ENCODE results near the gene THBS3. TPM values are rescaled to one million over a fixed set of nuclear protein-coding genes. Genes with fewer than 3 reads are reported as not detected.
A peak's percentile ranks its signal among the peaks of the same experiment; 100 is the strongest.

Gene THBS3
- total RNA-seq, 1 donor: 66.6 TPM

DNA sequence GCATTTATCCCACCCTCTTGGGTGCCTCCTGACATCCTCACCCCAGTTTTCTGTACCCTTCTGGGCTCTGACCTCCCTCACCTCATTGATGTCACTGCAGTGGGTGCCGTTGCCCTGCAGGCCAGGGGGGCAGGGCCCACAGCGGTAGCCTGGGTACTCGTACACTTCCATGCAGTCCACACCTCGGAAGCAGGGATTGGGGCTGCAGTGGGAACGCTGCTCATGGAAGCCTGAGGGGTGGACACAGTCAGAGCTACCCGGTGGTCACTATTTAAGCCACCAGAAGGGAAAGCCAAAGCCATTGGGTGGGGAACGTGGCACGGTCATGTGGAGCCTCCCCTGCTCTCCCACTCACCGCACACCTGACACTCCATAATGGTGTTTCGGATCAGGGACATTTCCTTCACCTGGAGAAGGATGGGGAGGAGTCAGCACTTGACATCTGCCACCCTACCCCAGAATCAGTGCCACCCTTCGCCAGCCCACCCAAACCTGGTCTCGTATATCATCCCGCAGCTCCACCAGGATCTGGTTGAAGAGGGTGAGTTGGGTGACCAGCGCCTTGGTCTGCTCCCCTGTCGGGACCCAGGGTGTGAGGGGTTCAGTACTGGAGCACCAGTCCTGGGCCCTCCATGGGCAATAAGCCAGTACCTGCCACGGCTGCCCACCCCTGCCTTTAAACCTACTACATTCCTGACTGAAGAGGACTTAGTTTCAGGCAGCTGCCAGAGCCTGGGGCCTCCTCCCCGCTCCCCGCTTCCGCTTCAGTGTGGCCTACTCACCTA, 4.8 kb downstream of the THBS3 start:
- peaks cover 22% of the 10 kb centered on the region for H3K36me3 ChIP-seq (ENCODE audit: insufficient read depth, low read length)
- no peak overlapping the region for H3K4me3 ChIP-seq (ENCODE audit: insufficient read depth, low read length)
- H3K79me2 ChIP-seq (ENCODE audit: insufficient read depth, low read length): peaks cover 5% of the 10 kb centered on the region
- H3K4me1 ChIP-seq (ENCODE audit: insufficient read depth, low read length): peaks cover 13% of the 10 kb centered on the region
- H3K27ac ChIP-seq (ENCODE audit: low read depth, low read length): no peak overlapping the region
- H2AFZ ChIP-seq (ENCODE audit: low read length): no peak overlapping the region
- TF ChIP-seq, protein P1, sequence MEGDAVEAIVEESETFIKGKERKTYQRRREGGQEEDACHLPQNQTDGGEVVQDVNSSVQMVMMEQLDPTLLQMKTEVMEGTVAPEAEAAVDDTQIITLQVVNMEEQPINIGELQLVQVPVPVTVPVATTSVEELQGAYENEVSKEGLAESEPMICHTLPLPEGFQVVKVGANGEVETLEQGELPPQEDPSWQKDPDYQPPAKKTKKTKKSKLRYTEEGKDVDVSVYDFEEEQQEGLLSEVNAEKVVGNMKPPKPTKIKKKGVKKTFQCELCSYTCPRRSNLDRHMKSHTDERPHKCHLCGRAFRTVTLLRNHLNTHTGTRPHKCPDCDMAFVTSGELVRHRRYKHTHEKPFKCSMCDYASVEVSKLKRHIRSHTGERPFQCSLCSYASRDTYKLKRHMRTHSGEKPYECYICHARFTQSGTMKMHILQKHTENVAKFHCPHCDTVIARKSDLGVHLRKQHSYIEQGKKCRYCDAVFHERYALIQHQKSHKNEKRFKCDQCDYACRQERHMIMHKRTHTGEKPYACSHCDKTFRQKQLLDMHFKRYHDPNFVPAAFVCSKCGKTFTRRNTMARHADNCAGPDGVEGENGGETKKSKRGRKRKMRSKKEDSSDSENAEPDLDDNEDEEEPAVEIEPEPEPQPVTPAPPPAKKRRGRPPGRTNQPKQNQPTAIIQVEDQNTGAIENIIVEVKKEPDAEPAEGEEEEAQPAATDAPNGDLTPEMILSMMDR (IDR thresholded peaks at IDR 0.05; ENCODE audit: extremely low read depth, low read depth, low read length): no peak
- H3K27me3 ChIP-seq (ENCODE audit: insufficient read depth, low read length): no peaks in the 10 kb centered on the region
- no peak overlapping the region for H3K4me2 ChIP-seq (ENCODE audit: insufficient read depth, low read length)
- peak; percentile 66 for DNase-seq (ENCODE audit: insufficient read length, low spot score, missing footprints)
- H4K20me1 ChIP-seq (ENCODE audit: insufficient read depth, low read length): no peaks in the 10 kb centered on the region
- no peaks in the 10 kb centered on the region for H3K9me3 ChIP-seq (ENCODE audit: low read depth, low read length)

DNA sequence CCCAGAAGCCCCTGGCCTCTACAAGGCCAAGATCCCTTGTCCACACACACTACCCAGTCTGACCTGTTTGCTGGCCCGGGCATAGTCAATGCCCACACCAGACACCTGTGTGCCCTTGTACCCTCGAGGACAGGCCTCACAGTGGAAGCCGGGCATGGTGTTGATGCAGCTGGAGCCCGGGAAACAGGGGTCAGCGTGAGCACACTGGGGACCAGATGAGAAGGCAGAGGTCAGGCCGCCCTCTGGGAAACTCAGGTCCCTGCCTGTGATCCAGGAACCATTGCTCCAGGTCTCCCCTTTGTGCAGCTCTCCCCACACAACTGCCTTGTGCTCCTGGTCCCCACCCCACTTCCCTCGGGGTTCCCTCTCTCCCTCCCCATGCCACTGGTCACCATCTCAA, 5.5 kb downstream of the THBS3 start:
- peak; percentile 52 for DNase-seq (ENCODE audit: insufficient read length, low spot score, missing footprints)
- no peaks in the 10 kb centered on the region for H3K27me3 ChIP-seq (ENCODE audit: insufficient read depth, low read length)
- no peak overlapping the region for H3K27ac ChIP-seq (ENCODE audit: low read depth, low read length)
- H2AFZ ChIP-seq (ENCODE audit: low read length): no peak overlapping the region
- H4K20me1 ChIP-seq (ENCODE audit: insufficient read depth, low read length): no peaks in the 10 kb centered on the region
- H3K4me3 ChIP-seq (ENCODE audit: insufficient read depth, low read length): no peak overlapping the region
- H3K4me2 ChIP-seq (ENCODE audit: insufficient read depth, low read length): no peak overlapping the region
- peaks cover 28% of the 10 kb centered on the region for H3K36me3 ChIP-seq (ENCODE audit: insufficient read depth, low read length)
- no peaks in the 10 kb centered on the region for H3K9me3 ChIP-seq (ENCODE audit: low read depth, low read length)
- H3K4me1 ChIP-seq (ENCODE audit: insufficient read depth, low read length): peaks cover 6% of the 10 kb centered on the region
- peaks cover 5% of the 10 kb centered on the region for H3K79me2 ChIP-seq (ENCODE audit: insufficient read depth, low read length)
- TF ChIP-seq, protein P1 (IDR thresholded peaks at IDR 0.05; ENCODE audit: extremely low read depth, low read depth, low read length): no peak

DNA sequence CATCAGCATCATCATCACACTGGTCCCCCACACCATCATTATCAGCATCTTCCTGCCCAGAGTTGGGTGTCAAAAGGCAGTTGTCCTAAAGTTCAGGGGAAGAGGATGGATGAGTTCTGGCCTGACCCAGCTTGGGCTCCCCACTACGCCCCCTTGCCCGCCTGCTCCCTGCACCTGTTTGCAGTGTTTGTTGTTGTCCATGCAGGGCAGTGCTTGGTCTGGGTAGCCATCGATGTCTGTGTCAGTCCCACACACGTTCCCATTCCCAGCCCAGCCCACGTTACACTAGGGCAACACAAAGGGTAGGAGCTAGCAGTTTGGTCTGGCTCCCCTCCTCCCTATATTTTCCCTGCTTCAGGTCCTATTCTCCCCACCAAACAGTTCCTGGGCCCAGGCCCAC, 6.8 kb downstream of the THBS3 start:
- H3K27ac ChIP-seq (ENCODE audit: low read depth, low read length): no peak overlapping the region
- H3K4me3 ChIP-seq (ENCODE audit: insufficient read depth, low read length): no peak overlapping the region
- H3K36me3 ChIP-seq (ENCODE audit: insufficient read depth, low read length): peaks cover 30% of the 10 kb centered on the region
- H3K9me3 ChIP-seq (ENCODE audit: low read depth, low read length): no peaks in the 10 kb centered on the region
- no peaks in the 10 kb centered on the region for H4K20me1 ChIP-seq (ENCODE audit: insufficient read depth, low read length)
- H3K79me2 ChIP-seq (ENCODE audit: insufficient read depth, low read length): peaks cover 12% of the 10 kb centered on the region
- no peak overlapping the region for H2AFZ ChIP-seq (ENCODE audit: low read length)
- DNase-seq (ENCODE audit: insufficient read length, low spot score, missing footprints): peak; percentile 30
- TF ChIP-seq, protein P1 (IDR thresholded peaks at IDR 0.05; ENCODE audit: extremely low read depth, low read depth, low read length): no peak
- H3K27me3 ChIP-seq (ENCODE audit: insufficient read depth, low read length): no peaks in the 10 kb centered on the region
- H3K4me2 ChIP-seq (ENCODE audit: insufficient read depth, low read length): no peak overlapping the region
- peaks cover under 1% of the 10 kb centered on the region for H3K4me1 ChIP-seq (ENCODE audit: insufficient read depth, low read length)

DNA sequence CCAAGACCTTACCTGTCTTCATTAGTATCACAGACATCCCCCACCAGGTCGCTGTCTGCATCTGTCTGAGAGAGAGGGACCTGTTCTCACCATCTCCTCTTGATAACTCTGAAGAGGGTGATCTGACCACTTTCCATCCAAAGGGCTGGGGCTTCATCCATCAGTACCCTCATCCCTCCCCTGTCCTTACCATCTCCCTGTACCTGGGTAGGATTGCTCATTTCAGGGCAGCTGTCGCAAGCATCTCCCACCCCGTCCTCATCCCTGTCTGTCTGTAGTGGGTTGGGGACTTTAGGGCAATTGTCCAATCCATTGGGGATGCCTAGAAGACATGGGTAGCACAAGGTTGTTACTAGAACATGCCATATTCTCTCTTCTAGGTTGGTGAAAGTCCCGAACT, 7.9 kb downstream of the THBS3 start:
- peak; percentile 65 for DNase-seq (ENCODE audit: insufficient read length, low spot score, missing footprints)
- Histone ChIP-seq H2AFZ (ENCODE audit: low read length) (no peak overlapping the region), H3K79me2 (ENCODE audit: insufficient read depth, low read length) (peaks cover 14% of the 10 kb centered on the region), H3K9me3 (ENCODE audit: low read depth, low read length) (no peaks in the 10 kb centered on the region), H3K4me2 (ENCODE audit: insufficient read depth, low read length) (no peak overlapping the region), H4K20me1 (ENCODE audit: insufficient read depth, low read length) (no peaks in the 10 kb centered on the region), H3K27me3 (ENCODE audit: insufficient read depth, low read length) (no peaks in the 10 kb centered on the region), H3K27ac (ENCODE audit: low read depth, low read length) (no peak overlapping the region), H3K36me3 (ENCODE audit: insufficient read depth, low read length) (peaks cover 28% of the 10 kb centered on the region), H3K4me3 (ENCODE audit: insufficient read depth, low read length) (no peak overlapping the region), H3K4me1 (ENCODE audit: insufficient read depth, low read length) (peaks cover 7% of the 10 kb centered on the region)
- TF ChIP-seq, protein P1 (IDR thresholded peaks at IDR 0.05; ENCODE audit: extremely low read depth, low read depth, low read length): no peak
